Spleen (tissue), 11 donors: ENCODE results near the gene CALHM3. TPM values are rescaled to one million over a fixed set of nuclear protein-coding genes. Genes with fewer than 3 reads are reported as not detected.

Experiments used
- DNase-seq: peaks from one replicate; pipeline ENCODE4 v3.0.0-alpha.2; 2020
- H3K27ac ChIP-seq, 8 donors: fragments of 200-600 bp; sonication (generic) in 7 of 8; 1 replicate in 4 of 8; 2 replicates in 4 of 8; pipeline versions ENCODE4 v1.5.0 to v1.8.0; 2016 to 2021; ENCODE audit warnings: inconsistent platforms in 4 of 8, mild to moderate bottlenecking in 4 of 8, moderate library complexity in 1 of 8
- H3K27me3 ChIP-seq, 7 donors: fragments of 200-600 bp; sonication (generic) in 6 of 7; replicated peaks in 1 of 7; 1 replicate in 4 of 7; 2 replicates in 3 of 7; pipeline versions ENCODE4 v1.5.0 to v1.8.0; 2016 to 2021; ENCODE audit warnings: inconsistent platforms in 3 of 7, mild to moderate bottlenecking in 1 of 7
- H3K36me3 ChIP-seq, 6 donors: fragments of 200-600 bp; sonication (generic) in 5 of 6; 1 replicate in 4 of 6; 2 replicates in 2 of 6; pipeline versions ENCODE4 v1.5.0 to v1.8.0; 2016 to 2021; ENCODE audit warnings: inconsistent platforms in 2 of 6
- H3K4me1 ChIP-seq, 6 donors: fragments of 200-600 bp; sonication (generic) in 5 of 6; 1 replicate in 3 of 6; 2 replicates in 3 of 6; pipeline versions ENCODE4 v1.5.0 to v1.8.0; 2016 to 2021; ENCODE audit warnings: inconsistent platforms in 3 of 6
- H3K4me3 ChIP-seq, 8 donors: fragments of 200-600 bp; sonication (generic) in 7 of 8; 1 replicate in 4 of 8; 2 replicates in 4 of 8; pipeline versions ENCODE4 v1.5.0 to v1.8.0; 2016 to 2021; ENCODE audit warnings: inconsistent platforms in 4 of 8, mild to moderate bottlenecking in 4 of 8, moderate library complexity in 2 of 8
- H3K9me3 ChIP-seq, 8 donors: fragments of 200-600 bp; sonication (generic) in 7 of 8; 1 replicate in 4 of 8; 2 replicates in 4 of 8; pipeline versions ENCODE4 v1.5.0 to v1.8.0; 2016 to 2021; ENCODE audit warnings: inconsistent platforms in 4 of 8
- POLR2A ChIP-seq, 3 donors: fragments of 450-650 bp; IDR thresholded peaks; one replicate each; pipeline ENCODE4 v1.5.1; 2017; ENCODE audit warnings: antibody characterized with exemption in 3 of 3, mild to moderate bottlenecking in 1 of 3
- POLR2AphosphoS5 ChIP-seq, 3 donors: sonication (generic); formaldehyde crosslinking; IDR thresholded peaks; one replicate each; pipeline ENCODE4 v1.5.1; 2017; ENCODE audit warnings: antibody characterized with exemption in 3 of 3
- WGBS, 5 donors: extraction: QIAGEN DNeasy Blood & Tissue Kit in 3 of 5; methylation state at CpG; one replicate each; pipeline versions ENCODE4 v1.1.5 to v1.1.7; 2013 to 2018; 5-methylcytosine and 5-hydroxymethylcytosine counted together
- intact Hi-C: fragments of 100-400 bp; cut with DNase I; formaldehyde crosslinking; loops from one replicate; pipeline ENCODE4 v1.15.0; 2023; ENCODE audit warnings: low total_unique reads
- polyA plus RNA-seq, 3 donors: library from polyadenylated mRNA; stranded (reverse); fragments of 200-250 nt; gene quantifications; one replicate each; pipeline ENCODE4 v1.2.1, GENCODE V29; 2013
- total RNA-seq, 7 donors: library from RNA; depleted of rRNA in 3 of 7; stranded (reverse); fragments of >200 nt in 3 of 7; fragmentation: NEBNext Ultra II Directional in 4 of 7; extraction: Animal tissue kit (Norgen Biotek cat#: 25700) in 4 of 7; gene quantifications; one replicate each; pipeline versions ENCODE4 v1.1.0 to v1.2.1, GENCODE V29; 2016 to 2021
- TF ChIP-seq, protein P1 (sequence below), 11 experiments: fragments of 200-600 bp in 7 of 11; fragments of 450-650 bp in 4 of 11; sonication (generic) in 4 of 11; IDR thresholded peaks in 8 of 11; conservative IDR thresholded peaks in 3 of 11; 1 replicate in 7 of 11; 2 replicates in 4 of 11; pipeline versions ENCODE4 v1.4.0 to v1.8.0; 2016 to 2021; ENCODE audit warnings: antibody characterized with exemption in 11 of 11, inconsistent platforms in 4 of 11, mild to moderate bottlenecking in 1 of 11
- donor health status: healthy with polysubstance abuse.
- donor health status: DM: no; HTN: no; CAD: no; lungs with moderate emphysema.
- donor health status: DM: no; HTN: no; CAD: no.
- donor health status: Bipolar disorder and iron deficiency.
- donor health status: healthy.
- donor health status: DM: no; HTN: no; CAD: no.
- donor health status: DM: yes; HTN: yes; CAD: no.

Gene CALHM3
- total and polyA plus RNA-seq, 10 donors, result 0.03 TPM; not detected in 9

DNA sequence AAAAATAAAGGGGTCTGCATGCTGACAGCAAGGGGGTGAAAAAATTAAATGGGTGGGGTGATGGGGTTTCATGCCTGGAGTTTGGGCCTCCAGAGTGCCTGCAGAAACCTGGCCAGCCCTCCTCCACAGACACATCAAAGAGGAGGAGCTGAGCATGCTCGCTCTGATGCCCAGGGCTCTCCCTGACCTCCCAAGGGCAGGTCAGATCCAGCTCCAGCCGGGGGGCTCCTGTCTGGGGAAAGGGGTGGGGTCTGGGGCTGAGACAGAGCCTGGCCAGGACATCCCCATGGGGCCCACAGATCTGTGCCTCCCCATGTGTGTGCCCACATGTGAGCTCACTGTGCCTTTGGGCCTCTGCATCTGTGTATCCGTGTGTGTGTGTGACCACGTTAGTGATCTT is 19.4 kb downstream of the CALHM3 start:
- Histone ChIP-seq H3K27me3 (no peaks in the 10 kb centered on the region), H3K27ac (no peak overlapping the region), H3K9me3 (no peaks in the 10 kb centered on the region), H3K4me3 (no peak overlapping the region), H3K36me3 (no peaks in the 10 kb centered on the region), H3K4me1 (peaks cover 0 to 19% (median 6%) of the 10 kb centered on the region in 6 donors)
- intact Hi-C loops, result no loop called here
- DNase-seq, result no peak
- whole genome bisulfite sequencing, 5 donors, result 64 to 81% (median 71%) methylated on average over 2 to 4 of the region's 4 CpGs
- TF ChIP-seq, protein P1, sequence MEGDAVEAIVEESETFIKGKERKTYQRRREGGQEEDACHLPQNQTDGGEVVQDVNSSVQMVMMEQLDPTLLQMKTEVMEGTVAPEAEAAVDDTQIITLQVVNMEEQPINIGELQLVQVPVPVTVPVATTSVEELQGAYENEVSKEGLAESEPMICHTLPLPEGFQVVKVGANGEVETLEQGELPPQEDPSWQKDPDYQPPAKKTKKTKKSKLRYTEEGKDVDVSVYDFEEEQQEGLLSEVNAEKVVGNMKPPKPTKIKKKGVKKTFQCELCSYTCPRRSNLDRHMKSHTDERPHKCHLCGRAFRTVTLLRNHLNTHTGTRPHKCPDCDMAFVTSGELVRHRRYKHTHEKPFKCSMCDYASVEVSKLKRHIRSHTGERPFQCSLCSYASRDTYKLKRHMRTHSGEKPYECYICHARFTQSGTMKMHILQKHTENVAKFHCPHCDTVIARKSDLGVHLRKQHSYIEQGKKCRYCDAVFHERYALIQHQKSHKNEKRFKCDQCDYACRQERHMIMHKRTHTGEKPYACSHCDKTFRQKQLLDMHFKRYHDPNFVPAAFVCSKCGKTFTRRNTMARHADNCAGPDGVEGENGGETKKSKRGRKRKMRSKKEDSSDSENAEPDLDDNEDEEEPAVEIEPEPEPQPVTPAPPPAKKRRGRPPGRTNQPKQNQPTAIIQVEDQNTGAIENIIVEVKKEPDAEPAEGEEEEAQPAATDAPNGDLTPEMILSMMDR (IDR thresholded peaks at IDR 0.05 in 8 of 11, conservative IDR thresholded peaks at IDR 0.05 in 3 of 11), result no peak
- TF ChIP-seq POLR2A (IDR thresholded peaks at IDR 0.05), result no peak
- no peak for TF ChIP-seq POLR2AphosphoS5 (IDR thresholded peaks at IDR 0.05)

GRCh38 chr10:103458720-103459119 is 20.3 kb downstream of the CALHM3 start, which contains the start of gene CALHM1:
CALHM1 (minus strand) TSS chr10:103458900; CDS start chr10:103458751, 149 bp downstream.
- Histone ChIP-seq H3K27ac (no peak within 1 kb of the TSS), H3K27me3 (no peaks in the 10 kb centered on the region), H3K9me3 (no peaks in the 10 kb centered on the region), H3K36me3 (no peaks in the 10 kb centered on the region), H3K4me1 (peaks cover 0 to 22% (median 6%) of the 10 kb centered on the region in 6 donors), H3K4me3 (no peak within 1 kb of the TSS)
- intact Hi-C loops, result no loop called here
- WGBS, 5 donors, result 47 to 78% (median 62%) methylated on average over 3 to 9 of the region's 9 CpGs
- no peak for DNase-seq
- TF ChIP-seq, protein P1 (IDR thresholded peaks at IDR 0.05 in 8 of 11, conservative IDR thresholded peaks at IDR 0.05 in 3 of 11), result no peak
- no peak for TF ChIP-seq POLR2A (IDR thresholded peaks at IDR 0.05)
- TF ChIP-seq POLR2AphosphoS5 (IDR thresholded peaks at IDR 0.05), result no peak

GRCh38 chr10:103457896-103458583 is 21.0 kb downstream of the CALHM3 start:
- intact Hi-C loops, result no loop called here
- Histone ChIP-seq H3K9me3 (no peaks in the 10 kb centered on the region), H3K4me3 (no peak overlapping the region), H3K36me3 (no peaks in the 10 kb centered on the region), H3K4me1 (peaks cover 0 to 26% (median 7%) of the 10 kb centered on the region in 6 donors), H3K27ac (no peak overlapping the region), H3K27me3 (no peaks in the 10 kb centered on the region)
- whole genome bisulfite sequencing, 5 donors, result 93 to 98% (median 96%) methylated on average over 29 to 39 of the region's 39 CpGs
- TF ChIP-seq, protein P1 (IDR thresholded peaks at IDR 0.05 in 8 of 11, conservative IDR thresholded peaks at IDR 0.05 in 3 of 11), result no peak
- TF ChIP-seq POLR2A (IDR thresholded peaks at IDR 0.05) (no peak), POLR2AphosphoS5 (IDR thresholded peaks at IDR 0.05) (no peak)
- no peak for DNase-seq

- intact Hi-C loops, result no loop called here
- no peak for DNase-seq
- no peak overlapping the region for H3K27ac ChIP-seq
- no peak overlapping the region for H3K4me3 ChIP-seq
- H3K9me3 ChIP-seq, result no peaks in the 10 kb centered on the region
- H3K36me3 ChIP-seq, result no peaks in the 10 kb centered on the region
- no peaks in the 10 kb centered on the region for H3K27me3 ChIP-seq
- peaks cover 0 to 34% (median 15%) of the 10 kb centered on the region in 6 donors for H3K4me1 ChIP-seq
- 80 to 86% (median 84%) methylated on average over 7 to 8 of the region's 8 CpGs for WGBS, 5 donors
- TF ChIP-seq POLR2AphosphoS5 (IDR thresholded peaks at IDR 0.05), result no peak
- TF ChIP-seq, protein P1 (IDR thresholded peaks at IDR 0.05 in 8 of 11, conservative IDR thresholded peaks at IDR 0.05 in 3 of 11), result no peak
- no peak for TF ChIP-seq POLR2A (IDR thresholded peaks at IDR 0.05)
These were observed 21.8 kb downstream of the CALHM3 start for GRCh38 chr10:103457176-103457712.
